Left kidney (tissue), 2 donors: ENCODE results near the gene EBF3. TPM values are rescaled to one million over a fixed set of nuclear protein-coding genes. Genes with fewer than 3 reads are reported as not detected.
A peak's percentile ranks its signal among the peaks of the same experiment; 100 is the strongest.

Experiments
- DNase-seq: peaks from one replicate; pipeline ENCODE4 v3.0.0-alpha.2; 2013
- polyA plus RNA-seq: library from polyadenylated mRNA; unstranded; fragments of 120-200 nt; gene quantifications from one replicate; pipeline ENCODE4 v1.2.1, GENCODE V29; 2013; ENCODE audit not compliant: insufficient read length

EBF3 gene
- polyA plus RNA-seq, 1 donor, result 2.7 TPM

- no peak for DNase-seq
Measured at GRCh38 chr10:129836253-129836652, 127.8 kb downstream of the EBF3 start.

GRCh38 chr10:129833994-129834739 lies 129.9 kb downstream of the EBF3 start:
- DNase-seq, result no peak

- no peak for DNase-seq
Measured at GRCh38 chr10:129833468-129833950, 130.6 kb downstream of the EBF3 start.

GRCh38 chr10:129832573-129833467 lies 131.3 kb downstream of the EBF3 start:
- DNase-seq, result peak; percentile 31

- no peak for DNase-seq
Measured at GRCh38 chr10:129831150-129831549, 132.9 kb downstream of the EBF3 start.

DNA sequence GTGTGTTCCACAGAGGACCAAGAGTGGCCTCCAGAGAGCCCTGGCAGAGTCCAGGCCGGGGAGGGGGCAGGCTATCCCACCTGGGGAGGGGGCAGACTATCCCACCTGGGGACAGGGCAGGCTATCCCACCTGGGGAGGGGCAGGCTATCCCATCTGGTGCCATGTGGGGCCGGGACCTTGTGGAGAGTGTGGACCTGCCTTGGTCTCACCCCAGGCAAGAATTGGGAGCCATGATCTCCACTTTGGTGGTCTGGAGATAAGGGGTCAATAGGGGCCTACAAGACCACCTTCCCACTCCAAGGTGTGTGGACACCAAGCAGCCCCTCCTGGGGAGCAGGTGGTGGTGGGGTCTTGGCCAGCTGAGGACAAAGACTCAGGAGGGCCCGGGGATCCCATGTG lies 138.2 kb downstream of the EBF3 start:
- no peak for DNase-seq

DNA sequence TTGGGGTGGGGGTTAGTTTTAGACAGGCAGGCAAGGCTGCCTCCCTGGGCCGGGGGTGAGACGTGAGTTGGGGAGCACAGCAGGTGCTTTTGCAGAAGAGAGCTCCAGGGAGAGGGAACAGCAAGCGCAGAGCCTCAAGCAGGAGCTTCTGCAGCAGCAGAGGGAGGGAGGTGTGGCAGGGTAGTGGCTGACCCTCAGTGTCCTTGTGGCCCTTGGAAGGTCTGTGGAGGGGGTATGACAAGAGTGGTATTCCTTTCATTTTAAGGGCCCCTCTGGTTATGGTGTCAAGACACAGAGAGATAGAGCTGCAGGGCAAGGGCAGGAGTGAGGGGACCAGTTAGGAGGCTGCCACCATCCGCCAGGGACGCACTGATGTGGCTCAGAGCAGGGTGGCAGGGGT lies 138.9 kb downstream of the EBF3 start:
- DNase-seq, result no peak

GRCh38 chr10:129820451-129820850 lies 143.6 kb downstream of the EBF3 start:
- no peak for DNase-seq

DNA sequence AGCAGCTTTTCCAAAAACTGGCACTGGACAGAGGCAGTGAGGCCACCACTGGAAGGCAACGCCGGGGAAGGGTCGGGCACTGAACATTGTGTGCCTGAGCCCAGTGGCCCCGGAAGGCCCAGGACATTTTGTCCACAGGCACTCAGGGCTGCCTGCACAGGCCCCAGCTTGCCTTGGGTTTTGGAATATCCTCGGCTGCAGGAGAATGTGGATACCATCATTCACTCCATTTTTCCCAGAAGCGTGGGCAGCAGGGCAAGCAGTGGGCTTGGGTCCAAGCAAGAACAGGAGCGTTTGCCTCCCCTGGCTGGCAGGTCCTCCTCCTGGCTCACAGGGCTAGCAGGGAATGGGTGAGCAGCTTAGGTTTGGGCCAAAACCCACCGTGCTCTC lies 147.4 kb downstream of the EBF3 start:
- no peak for DNase-seq

DNA sequence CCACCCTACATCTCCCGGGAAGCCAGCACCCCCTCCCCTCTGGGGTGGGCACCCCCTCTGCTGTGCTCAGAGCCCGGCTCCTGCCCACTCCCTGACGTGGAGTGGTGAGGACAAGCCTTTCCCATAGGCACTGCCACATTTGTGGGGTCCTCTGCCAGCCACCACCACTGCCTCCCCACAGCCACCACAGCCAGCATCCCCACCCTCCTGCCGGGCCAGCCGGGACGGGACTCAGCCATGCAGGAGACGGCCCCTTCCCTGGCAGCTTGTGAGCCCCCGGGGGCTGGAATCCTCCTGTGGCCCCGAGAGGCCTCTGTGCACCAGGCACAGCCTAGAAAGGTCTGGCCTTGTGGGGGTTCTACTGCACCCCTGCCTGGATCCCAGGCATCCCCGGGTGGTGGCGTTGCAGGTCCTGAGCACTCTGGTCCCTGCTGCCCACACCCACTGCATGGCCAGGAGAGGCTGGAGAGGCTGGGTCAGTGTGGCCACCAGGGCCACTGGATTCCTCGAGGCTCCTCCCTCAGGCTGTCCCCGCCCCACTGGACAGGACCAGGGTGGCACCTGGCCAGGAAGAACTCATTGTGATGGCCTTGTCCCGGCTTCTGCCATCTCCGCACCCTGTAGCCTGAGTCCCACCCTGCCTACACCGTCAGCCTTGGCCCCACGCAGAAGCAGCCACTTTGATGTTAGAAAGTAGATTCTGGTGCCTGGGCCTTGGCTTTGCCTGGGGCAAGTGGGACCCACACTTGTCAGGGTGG lies 148.0 kb downstream of the EBF3 start:
- DNase-seq, result no peak

DNA sequence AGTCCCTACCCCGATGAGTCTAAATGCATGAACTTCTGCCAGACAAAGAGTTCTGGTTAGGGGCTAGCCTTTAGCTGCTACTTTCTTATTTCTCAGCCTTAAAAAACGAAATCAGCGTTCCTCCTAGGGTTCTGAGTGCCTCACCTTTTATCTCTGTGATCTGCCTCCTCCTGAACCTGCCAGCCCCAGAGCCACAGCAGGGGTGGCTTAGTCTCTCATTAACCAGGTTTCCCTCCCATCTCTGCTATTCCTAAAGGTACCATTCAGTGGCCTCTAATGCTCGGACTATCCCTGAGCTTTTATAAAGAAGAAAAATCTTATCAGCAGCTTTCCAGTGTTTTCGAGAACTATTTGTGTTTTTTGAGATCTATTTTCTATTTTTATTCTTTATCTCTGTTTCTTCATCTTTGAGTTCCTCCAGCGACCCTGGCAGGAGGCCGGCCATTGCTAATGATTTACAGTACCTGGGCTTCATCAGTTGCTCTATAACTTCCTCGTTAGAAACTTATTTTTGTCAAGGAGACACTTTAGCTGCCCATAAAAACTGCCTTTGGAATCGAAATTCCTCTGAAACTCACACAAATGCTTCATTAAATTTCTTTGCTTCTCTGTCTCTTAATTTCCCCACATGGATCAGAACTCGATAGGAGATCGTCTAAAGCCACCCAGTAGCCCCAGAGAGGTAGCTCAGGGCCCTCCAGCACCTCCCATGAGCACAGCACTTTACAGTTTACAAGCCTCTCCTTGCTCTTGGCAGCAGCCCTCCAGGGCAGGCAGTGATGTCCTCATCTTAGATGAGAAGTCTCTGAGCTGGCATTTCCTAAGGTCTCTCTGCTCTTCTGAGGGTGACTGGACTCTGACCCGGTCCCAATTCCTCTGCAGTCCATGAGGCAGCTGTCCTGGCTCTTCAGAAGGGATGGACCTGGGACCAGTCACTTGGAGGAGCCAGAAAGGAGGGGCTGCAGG lies 149.1 kb downstream of the EBF3 start:
- DNase-seq, result peak; percentile 4

DNA sequence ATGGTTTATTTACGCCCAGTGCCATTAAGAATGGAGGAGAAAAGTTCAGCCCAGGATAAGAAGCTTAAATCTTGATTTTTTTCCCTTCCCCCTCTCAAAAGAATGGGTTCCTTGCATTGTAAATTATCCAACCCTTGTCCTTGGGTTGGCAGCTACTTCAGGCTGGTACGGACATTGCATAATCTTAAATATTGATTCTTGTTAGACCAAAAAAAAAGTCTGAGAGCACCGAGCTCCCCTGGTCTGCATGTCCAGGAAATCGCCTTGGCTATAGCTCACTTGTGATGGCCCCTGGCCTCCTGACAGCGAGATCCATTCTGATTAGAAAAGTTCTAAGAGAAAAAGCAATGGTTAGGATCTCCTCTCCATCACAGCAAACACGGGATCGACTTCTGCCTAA lies 151.7 kb downstream of the EBF3 start:
- DNase-seq, result no peak

DNA sequence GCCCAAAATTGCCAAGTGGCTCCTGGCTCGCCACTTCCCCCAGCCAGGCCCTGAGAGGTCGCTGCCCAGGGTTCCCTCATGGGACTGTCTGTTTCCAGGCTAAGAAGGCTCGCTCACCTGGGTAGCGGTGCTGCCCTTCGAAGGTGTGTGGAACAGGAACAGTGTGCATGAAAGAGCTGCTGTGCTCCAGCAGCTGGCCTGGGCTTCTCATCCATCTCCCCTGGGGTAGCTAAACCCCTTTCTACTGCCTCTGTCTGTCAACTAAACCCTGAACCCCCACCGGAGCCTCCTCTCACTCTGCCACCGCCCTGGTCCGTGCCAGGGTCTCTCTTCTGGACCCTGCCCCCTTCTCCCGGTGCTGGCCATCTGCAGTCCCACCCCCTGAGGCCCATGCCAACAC lies 152.9 kb downstream of the EBF3 start:
- DNase-seq, result no peak

- no peak for DNase-seq
Measured at GRCh38 chr10:129809841-129810240, 154.2 kb downstream of the EBF3 start.

- no peak for DNase-seq
Measured at GRCh38 chr10:129809431-129809830, 154.6 kb downstream of the EBF3 start.

GRCh38 chr10:129808092-129808983 lies 155.7 kb downstream of the EBF3 start:
- no peak for DNase-seq

GRCh38 chr10:129807211-129807610 lies 156.9 kb downstream of the EBF3 start:
- DNase-seq, result no peak

DNA sequence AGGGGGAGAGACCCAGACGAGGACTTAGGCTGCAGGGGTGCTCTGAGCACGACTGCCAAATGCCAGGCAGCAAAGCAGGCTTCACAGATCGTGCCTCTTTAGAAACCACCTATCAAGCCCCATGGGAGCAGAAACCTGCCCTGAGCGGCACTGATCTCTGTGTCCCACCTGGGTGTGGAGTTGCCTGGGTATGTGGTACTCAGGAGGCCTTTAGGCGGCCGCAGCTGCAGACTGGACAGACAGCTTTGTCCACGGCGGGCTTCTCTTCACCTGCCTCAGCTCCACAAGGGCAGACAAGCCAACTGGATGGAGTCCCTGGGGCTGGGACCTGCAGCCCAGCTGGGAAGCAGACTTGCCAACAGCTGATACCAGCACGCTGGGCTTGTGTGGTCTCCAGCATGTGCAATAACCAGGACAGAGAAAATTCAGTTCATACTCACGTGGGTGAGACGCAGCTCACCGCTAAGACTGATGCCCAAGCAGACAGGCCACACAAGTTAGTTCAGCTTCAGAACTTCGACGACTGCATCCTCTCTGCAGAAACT lies 163.2 kb downstream of the EBF3 start:
- DNase-seq, result no peak

DNA sequence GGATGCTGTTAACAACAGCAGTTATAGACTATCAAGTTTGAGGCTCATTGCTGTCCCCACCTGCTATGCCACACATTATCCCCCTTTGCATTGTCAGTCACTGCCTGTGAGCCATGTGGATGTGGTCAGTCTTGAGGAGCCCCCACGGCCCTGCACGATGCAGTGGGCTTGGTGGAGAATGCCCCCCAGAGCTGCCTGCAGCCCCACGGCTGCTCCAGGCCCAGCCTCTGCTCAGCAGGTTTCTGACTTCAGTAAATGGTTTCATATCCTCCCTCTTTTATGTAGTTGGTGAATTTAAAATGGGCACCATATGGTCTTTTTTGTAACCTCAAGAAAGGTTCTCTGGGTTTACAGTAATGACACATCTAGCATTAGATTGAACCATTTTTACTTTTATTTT lies 164.1 kb downstream of the EBF3 start:
- DNase-seq, result no peak
